ENCODE measurements around the gene SCAP. TPM values are rescaled to one million over a fixed set of nuclear protein-coding genes. Genes with fewer than 3 reads are reported as not detected.

The SCAP gene
- total RNA-seq, 1 experiment from 2014 or later, result 67.6 TPM

- H3K36me3 ChIP-seq (ENCODE audit: control insufficient read depth in 1 of 2, insufficient read depth in 2 of 2, low read length in 2 of 2), result no peaks in the 10 kb centered on the region
- no peaks in the 10 kb centered on the region for H3K27me3 ChIP-seq (ENCODE audit: insufficient read depth, low read length)
- no peak overlapping the region for H3K4me2 ChIP-seq (ENCODE audit: low read length)
- RAD21 ChIA-PET (ENCODE audit: low non-redundant PET in 1 of 2, low total read pairs in 2 of 2, uncharacterized antibody in 2 of 2, unreplicated experiment in 2 of 2), result no interaction called here
- H3K79me2 ChIP-seq (ENCODE audit: insufficient read depth, low read length), result no peaks in the 10 kb centered on the region
- no peaks in the 10 kb centered on the region for H4K20me1 ChIP-seq (ENCODE audit: insufficient read depth)
- no peak overlapping the region for H3K4me3 ChIP-seq (replicated peaks in 1 of 2; ENCODE audit: low read depth in 1 of 2, low read length in 2 of 2)
- intact Hi-C loops (cut with micrococcal nuclease), result loop anchor here (5.0 kb wide), 1 partner anchor 472 kb away; no protein-coding TSS in a partner anchor
- no peak overlapping the region for H3K9ac ChIP-seq (ENCODE audit: low read length)
- no TSS peak for BruUV-seq (replicated peaks)
- POLR2A ChIA-PET, result no interaction called here
- no peaks in the 10 kb centered on the region for H3K9me2 ChIP-seq (ENCODE audit: insufficient read depth)
- no peaks in the 10 kb centered on the region for H3K9me3 ChIP-seq (ENCODE audit: control insufficient read depth in 1 of 2, insufficient read depth in 1 of 2, low read depth in 1 of 2, low read length in 2 of 2)
- H2AFZ ChIP-seq (ENCODE audit: low read depth, low read length, poor library complexity, severe bottlenecking), result no peak overlapping the region
- H3K4me1 ChIP-seq (ENCODE audit: control insufficient read depth in 1 of 2, insufficient read depth in 2 of 2, low read length in 2 of 2), result peaks cover 12 to 18% of the 10 kb centered on the region in 2 experiments
- no peak overlapping the region for H3K27ac ChIP-seq (ENCODE audit: low read depth, low read length)
- no peak for DNase-seq (ENCODE audit: low read depth, low spot score)
- ATAC-seq, result no peak
- TF ChIP-seq JUND (IDR thresholded peaks at IDR 0.05) (no peak), ZFX (IDR thresholded peaks at IDR 0.05) (no peak), EZH2 (IDR thresholded peaks at IDR 0.05) (no peak), FOSL1 (IDR thresholded peaks at IDR 0.05; ENCODE audit: low read depth) (no peak), ZNF274 (IDR thresholded peaks at IDR 0.05; ENCODE audit: low read depth, low read length) (no peak), EZH2phosphoT487 (IDR thresholded peaks at IDR 0.05; ENCODE audit: borderline replicate concordance) (no peak), SRF (IDR thresholded peaks at IDR 0.05; ENCODE audit: low read depth) (no peak), POLR2A (IDR thresholded peaks at IDR 0.05; ENCODE audit: borderline replicate concordance, extremely low read depth, insufficient read depth, insufficient read length) (no peak), ZBTB33 (IDR thresholded peaks at IDR 0.05; ENCODE audit: extremely low read depth, insufficient replicate concordance, low read length) (no peak), POLR2AphosphoS5 (IDR thresholded peaks at IDR 0.05; ENCODE audit: low read depth, low read length) (no peak), MAX (IDR thresholded peaks at IDR 0.05) (no peak), TCF7L2 (IDR thresholded peaks at IDR 0.05; ENCODE audit: borderline replicate concordance, extremely low read depth, insufficient read depth, insufficient read length) (no peak), ATF3 (IDR thresholded peaks at IDR 0.05) (no peak), YY1 (IDR thresholded peaks at IDR 0.05; ENCODE audit: extremely low read depth, insufficient replicate concordance, low read depth, low read length) (no peak), REST (IDR thresholded peaks at IDR 0.05; ENCODE audit: low read depth) (no peak), ELF1 (IDR thresholded peaks at IDR 0.05; ENCODE audit: borderline replicate concordance, low read depth) (no peak), SIN3A (IDR thresholded peaks at IDR 0.05; ENCODE audit: low read depth) (no peak), CBX3 (IDR thresholded peaks at IDR 0.05; ENCODE audit: low read depth) (no peak), RAD21 (IDR thresholded peaks at IDR 0.05; ENCODE audit: low read depth) (no peak)
- CTCF ChIA-PET, result interaction anchor here (0.8 to 1.8 kb wide), 3 partner anchors 268 to 305 kb away, joined by 3 to 11 read pairs (median 5); no protein-coding TSS in a partner anchor
These were observed 45.0 kb upstream of the SCAP start for GRCh38 chr3:47520756-47521155.

Measured in HCT116 (cell line).